Measurements from ENCODE around the gene SEC31A.

GRCh38 chr4:82790060-82790660 lies 100.8 kb downstream of the SEC31A start:
- TF ChIP-seq CTCF (IDR thresholded peaks at IDR 0.05) (no peak), ELF4 (CRISPR knock-in tag; IDR thresholded peaks at IDR 0.05; ENCODE audit: low read depth) (no peak), JUN (CRISPR knock-in tag; IDR thresholded peaks at IDR 0.05) (no peak), SP1 (CRISPR knock-in tag; conservative IDR thresholded peaks at IDR 0.05) (no peak), PRDM15 (CRISPR knock-in tag; IDR thresholded peaks at IDR 0.05) (no peak), NFE2L1 (CRISPR knock-in tag; IDR thresholded peaks at IDR 0.05) (no peak), IRF1 (CRISPR knock-in tag; IDR thresholded peaks at IDR 0.05) (no peak), ZNF232 (CRISPR knock-in tag; IDR thresholded peaks at IDR 0.05) (no peak), MLX (CRISPR knock-in tag; IDR thresholded peaks at IDR 0.05) (no peak)
